ENCODE measurements around the gene PDRG1. TPM values are rescaled to one million over a fixed set of nuclear protein-coding genes. Genes with fewer than 3 reads are reported as not detected.

PDRG1 gene
- total RNA-seq, 1 experiment from 2014 or later: 24.3 TPM

DNA sequence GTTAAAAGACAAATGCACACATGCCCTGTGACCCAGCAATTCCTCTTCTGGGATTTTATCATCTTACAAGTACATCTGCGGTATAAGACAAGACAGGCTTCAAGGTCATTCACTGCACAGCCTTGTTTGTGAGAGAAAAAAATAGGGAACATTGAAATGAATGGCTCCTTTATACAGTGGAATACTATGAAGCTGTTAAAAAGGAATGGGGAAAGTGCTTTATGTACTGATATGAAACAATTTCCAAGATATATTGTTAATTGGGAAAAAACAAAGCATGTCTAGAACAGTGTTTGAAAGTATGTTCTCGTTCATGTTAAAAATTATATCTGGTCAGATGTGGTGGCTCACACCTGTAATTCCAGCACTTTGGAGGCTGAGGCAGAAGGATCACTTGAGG is 25.4 kb downstream of the PDRG1 start:
- DNase-seq (ENCODE audit: low spot score): no peak
- intact Hi-C loops (cut with micrococcal nuclease; ENCODE audit: unreplicated experiment): no loop called here
- Histone ChIP-seq H3K9me3 (ENCODE audit: low read depth, low read length, poor library complexity, severe bottlenecking) (no peaks in the 10 kb centered on the region), H3K4me1 (ENCODE audit: insufficient read depth, low read length, poor library complexity, severe bottlenecking) (no peaks in the 10 kb centered on the region), H3K27me3 (replicated peaks; ENCODE audit: insufficient read depth, low read depth, low read length, poor library complexity) (peaks cover 7% of the 10 kb centered on the region), H3K4me3 (ENCODE audit: low read depth, low read length, poor library complexity, severe bottlenecking) (no peak overlapping the region), H3K27ac (ENCODE audit: low read depth, low read length, poor library complexity, severe bottlenecking) (no peak overlapping the region), H3K36me3 (ENCODE audit: insufficient read depth, low read length, poor library complexity, severe bottlenecking) (no peaks in the 10 kb centered on the region)
- BruUV-seq (replicated peaks): no TSS peak
- CTCF ChIA-PET: interaction anchor here (0.7 kb wide), 1 partner anchor 213 kb away, joined by 3 read pairs; no protein-coding TSS in a partner anchor
- no peak for TF ChIP-seq EZH2 (IDR thresholded peaks at IDR 0.05; ENCODE audit: borderline replicate concordance, low read depth, low read length, poor library complexity, severe bottlenecking)
- TF ChIP-seq, protein P1, sequence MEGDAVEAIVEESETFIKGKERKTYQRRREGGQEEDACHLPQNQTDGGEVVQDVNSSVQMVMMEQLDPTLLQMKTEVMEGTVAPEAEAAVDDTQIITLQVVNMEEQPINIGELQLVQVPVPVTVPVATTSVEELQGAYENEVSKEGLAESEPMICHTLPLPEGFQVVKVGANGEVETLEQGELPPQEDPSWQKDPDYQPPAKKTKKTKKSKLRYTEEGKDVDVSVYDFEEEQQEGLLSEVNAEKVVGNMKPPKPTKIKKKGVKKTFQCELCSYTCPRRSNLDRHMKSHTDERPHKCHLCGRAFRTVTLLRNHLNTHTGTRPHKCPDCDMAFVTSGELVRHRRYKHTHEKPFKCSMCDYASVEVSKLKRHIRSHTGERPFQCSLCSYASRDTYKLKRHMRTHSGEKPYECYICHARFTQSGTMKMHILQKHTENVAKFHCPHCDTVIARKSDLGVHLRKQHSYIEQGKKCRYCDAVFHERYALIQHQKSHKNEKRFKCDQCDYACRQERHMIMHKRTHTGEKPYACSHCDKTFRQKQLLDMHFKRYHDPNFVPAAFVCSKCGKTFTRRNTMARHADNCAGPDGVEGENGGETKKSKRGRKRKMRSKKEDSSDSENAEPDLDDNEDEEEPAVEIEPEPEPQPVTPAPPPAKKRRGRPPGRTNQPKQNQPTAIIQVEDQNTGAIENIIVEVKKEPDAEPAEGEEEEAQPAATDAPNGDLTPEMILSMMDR (conservative IDR thresholded peaks at IDR 0.05; ENCODE audit: low read depth, low read length): no peak
- POLR2A ChIA-PET (ENCODE audit: low non-redundant PET): no interaction called here

DNA sequence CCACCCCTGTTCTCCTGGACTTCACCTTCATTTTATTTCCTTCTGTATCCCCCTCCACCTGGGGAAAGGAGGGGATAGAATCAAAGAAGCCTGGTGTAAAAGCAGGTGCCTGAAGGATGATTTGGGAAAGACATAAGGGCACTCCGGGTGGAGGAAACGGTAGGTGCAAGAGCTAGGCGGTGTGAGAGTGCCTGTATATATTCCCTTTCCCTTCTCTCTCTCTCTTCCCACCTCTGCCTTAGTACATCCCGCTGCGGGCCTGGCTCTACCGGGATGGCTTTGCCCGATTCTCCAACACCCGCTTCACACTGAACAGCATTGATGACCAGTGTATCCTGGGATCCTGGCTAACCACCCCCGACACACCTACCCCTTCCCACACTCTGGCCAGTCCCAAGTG is 26.2 kb downstream of the PDRG1 start:
- Histone ChIP-seq H3K4me1 (ENCODE audit: insufficient read depth, low read length, poor library complexity, severe bottlenecking) (no peaks in the 10 kb centered on the region), H3K9me3 (ENCODE audit: low read depth, low read length, poor library complexity, severe bottlenecking) (no peaks in the 10 kb centered on the region), H3K4me3 (ENCODE audit: low read depth, low read length, poor library complexity, severe bottlenecking) (no peak overlapping the region), H3K27ac (ENCODE audit: low read depth, low read length, poor library complexity, severe bottlenecking) (no peak overlapping the region), H3K36me3 (ENCODE audit: insufficient read depth, low read length, poor library complexity, severe bottlenecking) (no peaks in the 10 kb centered on the region), H3K27me3 (replicated peaks; ENCODE audit: insufficient read depth, low read depth, low read length, poor library complexity) (peaks cover 7% of the 10 kb centered on the region)
- no TSS peak for BruUV-seq (replicated peaks)
- ChIA-PET POLR2A (ENCODE audit: low non-redundant PET) (no interaction called here), CTCF (no interaction called here)
- no peak for DNase-seq (ENCODE audit: low spot score)
- intact Hi-C loops (cut with micrococcal nuclease; ENCODE audit: unreplicated experiment): no loop called here
- TF ChIP-seq, protein P1 (conservative IDR thresholded peaks at IDR 0.05; ENCODE audit: low read depth, low read length): no peak
- no peak for TF ChIP-seq EZH2 (IDR thresholded peaks at IDR 0.05; ENCODE audit: borderline replicate concordance, low read depth, low read length, poor library complexity, severe bottlenecking)

DNA sequence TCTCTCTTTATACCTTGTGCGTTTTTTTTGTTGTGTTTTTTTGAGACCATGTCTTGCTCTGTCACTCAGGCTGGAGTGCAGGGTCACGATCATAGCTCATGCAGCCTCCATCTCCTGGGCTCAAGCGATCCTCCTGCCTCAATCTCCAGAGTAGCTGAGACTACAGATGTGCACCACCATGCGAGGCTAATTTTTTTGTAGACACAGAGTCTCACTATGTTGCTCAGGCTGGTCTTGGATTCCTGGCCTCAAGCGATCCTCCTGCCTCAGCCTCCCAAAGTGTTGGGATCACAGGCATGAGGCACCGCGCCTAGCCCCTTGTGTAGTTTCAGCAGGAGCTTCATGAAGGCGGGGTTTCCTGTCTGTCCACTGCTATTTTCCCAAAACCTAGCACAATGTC is 27.3 kb downstream of the PDRG1 start:
- no peaks in the 10 kb centered on the region for H3K36me3 ChIP-seq (ENCODE audit: insufficient read depth, low read length, poor library complexity, severe bottlenecking)
- no peaks in the 10 kb centered on the region for H3K9me3 ChIP-seq (ENCODE audit: low read depth, low read length, poor library complexity, severe bottlenecking)
- H3K4me3 ChIP-seq (ENCODE audit: low read depth, low read length, poor library complexity, severe bottlenecking): no peak overlapping the region
- CTCF ChIA-PET: no interaction called here
- BruUV-seq (replicated peaks): no TSS peak
- intact Hi-C loops (cut with micrococcal nuclease; ENCODE audit: unreplicated experiment): no loop called here
- peaks cover 7% of the 10 kb centered on the region for H3K27me3 ChIP-seq (replicated peaks; ENCODE audit: insufficient read depth, low read depth, low read length, poor library complexity)
- DNase-seq (ENCODE audit: low spot score): no peak
- no peaks in the 10 kb centered on the region for H3K4me1 ChIP-seq (ENCODE audit: insufficient read depth, low read length, poor library complexity, severe bottlenecking)
- no peak overlapping the region for H3K27ac ChIP-seq (ENCODE audit: low read depth, low read length, poor library complexity, severe bottlenecking)
- TF ChIP-seq, protein P1 (conservative IDR thresholded peaks at IDR 0.05; ENCODE audit: low read depth, low read length): no peak
- TF ChIP-seq EZH2 (IDR thresholded peaks at IDR 0.05; ENCODE audit: borderline replicate concordance, low read depth, low read length, poor library complexity, severe bottlenecking): no peak
- POLR2A ChIA-PET (ENCODE audit: low non-redundant PET): interaction anchor here (0.7 kb wide), 1 partner anchor 562 kb away, joined by 3 read pairs; no protein-coding TSS in a partner anchor

Data from A673 (cell line).